ENCODE measurements around the gene GLT6D1. TPM values are rescaled to one million over a fixed set of nuclear protein-coding genes. Genes with fewer than 3 reads are reported as not detected.

The GLT6D1 gene
- total RNA-seq, 1 experiment from 2014 or later, result not detected

DNA sequence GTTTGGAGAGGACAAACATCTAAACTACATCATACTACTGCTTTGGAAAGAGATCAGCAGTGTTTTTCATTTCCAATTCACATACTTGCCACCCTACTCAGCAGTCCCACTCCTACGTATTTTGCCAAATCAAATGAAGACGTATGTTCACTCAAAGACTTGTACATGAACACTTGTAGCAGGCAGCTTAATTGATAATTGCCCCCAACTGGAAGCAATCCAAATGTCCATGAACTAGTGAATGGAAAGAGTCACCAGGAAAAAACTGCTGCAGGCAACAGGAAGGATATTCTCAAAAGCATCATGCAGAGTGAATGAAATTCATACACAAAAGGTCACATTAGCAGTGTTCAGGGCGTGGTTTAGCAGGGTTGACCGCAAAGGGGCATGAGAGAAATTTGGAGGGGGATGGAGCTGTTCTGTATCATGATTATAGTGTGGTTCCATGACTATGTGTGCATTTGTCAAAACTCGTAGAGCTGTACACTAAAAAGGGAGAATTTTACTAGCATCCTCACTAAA lies 39.0 kb downstream of the GLT6D1 start:
- no peaks in the 10 kb centered on the region for H3K4me1 Mint-ChIP-seq (ENCODE audit: low read depth, unreplicated experiment)
- intact Hi-C loops (cut with micrococcal nuclease; ENCODE audit: unreplicated experiment), result no loop called here
- BruUV-seq (replicated peaks), result no TSS peak
- TF ChIP-seq, protein P1, sequence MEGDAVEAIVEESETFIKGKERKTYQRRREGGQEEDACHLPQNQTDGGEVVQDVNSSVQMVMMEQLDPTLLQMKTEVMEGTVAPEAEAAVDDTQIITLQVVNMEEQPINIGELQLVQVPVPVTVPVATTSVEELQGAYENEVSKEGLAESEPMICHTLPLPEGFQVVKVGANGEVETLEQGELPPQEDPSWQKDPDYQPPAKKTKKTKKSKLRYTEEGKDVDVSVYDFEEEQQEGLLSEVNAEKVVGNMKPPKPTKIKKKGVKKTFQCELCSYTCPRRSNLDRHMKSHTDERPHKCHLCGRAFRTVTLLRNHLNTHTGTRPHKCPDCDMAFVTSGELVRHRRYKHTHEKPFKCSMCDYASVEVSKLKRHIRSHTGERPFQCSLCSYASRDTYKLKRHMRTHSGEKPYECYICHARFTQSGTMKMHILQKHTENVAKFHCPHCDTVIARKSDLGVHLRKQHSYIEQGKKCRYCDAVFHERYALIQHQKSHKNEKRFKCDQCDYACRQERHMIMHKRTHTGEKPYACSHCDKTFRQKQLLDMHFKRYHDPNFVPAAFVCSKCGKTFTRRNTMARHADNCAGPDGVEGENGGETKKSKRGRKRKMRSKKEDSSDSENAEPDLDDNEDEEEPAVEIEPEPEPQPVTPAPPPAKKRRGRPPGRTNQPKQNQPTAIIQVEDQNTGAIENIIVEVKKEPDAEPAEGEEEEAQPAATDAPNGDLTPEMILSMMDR (IDR thresholded peaks at IDR 0.05; ENCODE audit: unreplicated experiment), result no peak
- H3K27me3 Mint-ChIP-seq (ENCODE audit: unreplicated experiment), result peaks cover 58% of the 10 kb centered on the region
- no peak overlapping the region for H3K27ac Mint-ChIP-seq (ENCODE audit: unreplicated experiment)
- H3K4me3 Mint-ChIP-seq (ENCODE audit: low read depth, unreplicated experiment), result no peak overlapping the region
- CTCF ChIA-PET, result interaction anchor here (0.6 kb wide), 1 partner anchor 44 kb away, joined by 3 read pairs; no protein-coding TSS in a partner anchor
- H3K36me3 Mint-ChIP-seq (ENCODE audit: insufficient read depth, unreplicated experiment), result no peaks in the 10 kb centered on the region
- no peak for DNase-seq
- no peaks in the 10 kb centered on the region for H3K9me3 Mint-ChIP-seq (ENCODE audit: low read depth, unreplicated experiment)

DNA sequence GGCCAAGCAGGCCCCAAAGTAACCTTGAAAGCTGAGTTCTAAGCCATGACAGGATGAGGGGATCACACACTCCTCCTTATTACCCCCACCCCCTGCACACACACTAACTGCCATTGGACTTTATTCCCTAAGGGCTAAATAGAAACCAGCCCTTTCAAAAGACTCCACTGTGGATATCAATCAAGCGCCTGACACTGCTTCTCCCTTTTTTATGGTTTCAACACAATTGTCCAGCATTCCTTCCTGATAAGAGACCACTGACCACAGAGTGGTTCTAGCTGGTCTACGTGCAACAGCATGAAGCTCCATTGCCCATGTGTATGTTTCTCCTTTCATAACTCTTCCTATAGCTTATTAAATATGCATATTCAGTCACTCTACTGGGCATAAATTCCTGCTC lies 43.1 kb downstream of the GLT6D1 start:
- TF ChIP-seq, protein P1 (IDR thresholded peaks at IDR 0.05; ENCODE audit: unreplicated experiment), result no peak
- Mint-ChIP-seq H3K36me3 (ENCODE audit: insufficient read depth, unreplicated experiment) (no peaks in the 10 kb centered on the region), H3K27me3 (ENCODE audit: unreplicated experiment) (peaks cover 65% of the 10 kb centered on the region), H3K27ac (ENCODE audit: unreplicated experiment) (no peak overlapping the region), H3K9me3 (ENCODE audit: low read depth, unreplicated experiment) (no peaks in the 10 kb centered on the region), H3K4me1 (ENCODE audit: low read depth, unreplicated experiment) (no peaks in the 10 kb centered on the region), H3K4me3 (ENCODE audit: low read depth, unreplicated experiment) (no peak overlapping the region)
- no peak for DNase-seq
- BruUV-seq (replicated peaks), result no TSS peak
- CTCF ChIA-PET, result interaction anchor here (0.6 kb wide), 1 partner anchor 29 kb away, joined by 3 read pairs; no protein-coding TSS in a partner anchor
- intact Hi-C loops (cut with micrococcal nuclease; ENCODE audit: unreplicated experiment), result no loop called here

DNA sequence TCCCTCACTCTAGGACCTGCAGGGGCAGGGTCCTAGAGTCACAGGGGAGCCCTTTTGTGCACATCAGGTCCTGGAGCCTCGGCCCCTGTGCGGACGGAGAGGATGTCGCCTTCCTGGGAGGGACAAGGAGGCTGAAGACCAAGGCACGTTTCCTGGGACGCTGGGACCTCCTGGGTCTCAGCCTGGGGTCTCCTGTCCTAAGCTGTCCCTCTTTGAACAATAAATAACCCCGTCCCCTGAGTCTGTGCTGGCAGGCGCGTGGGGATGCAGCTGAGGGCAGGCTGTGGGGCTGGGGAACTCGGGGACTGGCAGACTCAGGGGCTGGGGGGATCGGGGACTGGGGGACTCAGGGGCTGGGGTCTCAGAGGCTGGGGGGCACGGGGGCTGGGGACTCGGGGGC lies 46.7 kb downstream of the GLT6D1 start:
- no TSS peak for BruUV-seq (replicated peaks)
- Mint-ChIP-seq H3K4me3 (ENCODE audit: low read depth, unreplicated experiment) (no peak overlapping the region), H3K27me3 (ENCODE audit: unreplicated experiment) (peaks cover 48% of the 10 kb centered on the region), H3K27ac (ENCODE audit: unreplicated experiment) (no peak overlapping the region), H3K36me3 (ENCODE audit: insufficient read depth, unreplicated experiment) (no peaks in the 10 kb centered on the region), H3K9me3 (ENCODE audit: low read depth, unreplicated experiment) (no peaks in the 10 kb centered on the region), H3K4me1 (ENCODE audit: low read depth, unreplicated experiment) (no peaks in the 10 kb centered on the region)
- no peak for DNase-seq
- intact Hi-C loops (cut with micrococcal nuclease; ENCODE audit: unreplicated experiment), result no loop called here
- TF ChIP-seq, protein P1 (IDR thresholded peaks at IDR 0.05; ENCODE audit: unreplicated experiment), result no peak
- CTCF ChIA-PET, result no interaction called here

DNA sequence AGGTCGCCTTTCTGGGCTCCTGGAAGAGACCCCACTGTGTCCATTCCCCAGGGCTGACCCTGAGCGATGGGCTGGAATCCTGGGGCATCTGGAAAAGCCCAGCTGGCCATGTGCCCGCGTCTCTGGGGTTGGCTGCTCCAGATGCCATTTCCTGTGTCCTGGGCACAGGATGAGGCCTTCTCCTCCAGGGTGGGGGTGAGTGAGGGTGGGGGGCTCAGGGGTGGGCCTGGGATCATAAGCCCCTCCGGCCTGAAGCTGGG lies 47.1 kb downstream of the GLT6D1 start:
- Mint-ChIP-seq H3K9me3 (ENCODE audit: low read depth, unreplicated experiment) (no peaks in the 10 kb centered on the region), H3K27me3 (ENCODE audit: unreplicated experiment) (peaks cover 44% of the 10 kb centered on the region), H3K4me3 (ENCODE audit: low read depth, unreplicated experiment) (no peak overlapping the region), H3K36me3 (ENCODE audit: insufficient read depth, unreplicated experiment) (no peaks in the 10 kb centered on the region), H3K4me1 (ENCODE audit: low read depth, unreplicated experiment) (no peaks in the 10 kb centered on the region), H3K27ac (ENCODE audit: unreplicated experiment) (no peak overlapping the region)
- no peak for DNase-seq
- no TSS peak for BruUV-seq (replicated peaks)
- TF ChIP-seq, protein P1 (IDR thresholded peaks at IDR 0.05; ENCODE audit: unreplicated experiment), result no peak
- intact Hi-C loops (cut with micrococcal nuclease; ENCODE audit: unreplicated experiment), result no loop called here
- CTCF ChIA-PET, result no interaction called here

Data from Calu3 (cell line).